Calu3 (cell line): Measurements from ENCODE around the gene KRTAP10-4. TPM values are rescaled to one million over a fixed set of nuclear protein-coding genes. Genes with fewer than 3 reads are reported as not detected.

ENCODE experiments used
- BruUV-seq: library from RNA; stranded (reverse); fragments of 400-500 nt; replicated peaks from 2 replicates; lab custom pipeline; 2021; lab: Mats Ljungman, UMichigan
- CTCF ChIA-PET: fragments of 300-600 bp; sonication (Branson Sonifier 250); formaldehyde crosslinking; loops from one replicate; lab custom pipeline; 2022; ENCODE audit warnings: antibody characterized with exemption; lab: Charles Lee
- DNase-seq: peaks from one replicate; pipeline ENCODE4 v3.0.0; 2022
- H3K27ac Mint-ChIP-seq: one replicate; pipeline ENCODE4 v1.8.0; 2022; ENCODE audit warnings: mixed read lengths; ENCODE audit not compliant: unreplicated experiment
- H3K27me3 Mint-ChIP-seq: one replicate; pipeline ENCODE4 v1.8.0; 2022; ENCODE audit warnings: mixed read lengths; ENCODE audit not compliant: unreplicated experiment
- H3K36me3 Mint-ChIP-seq: one replicate; pipeline ENCODE4 v1.8.0; 2022; ENCODE audit warnings: mild to moderate bottlenecking, moderate library complexity, mixed read lengths; ENCODE audit not compliant: insufficient read depth, unreplicated experiment
- H3K4me1 Mint-ChIP-seq: one replicate; pipeline ENCODE4 v1.8.0; 2022; ENCODE audit warnings: mild to moderate bottlenecking, low read depth, mixed read lengths; ENCODE audit not compliant: unreplicated experiment
- H3K4me3 Mint-ChIP-seq: one replicate; pipeline ENCODE4 v1.8.0; 2022; ENCODE audit warnings: mild to moderate bottlenecking, low read depth, moderate library complexity, mixed read lengths; ENCODE audit not compliant: unreplicated experiment
- H3K9me3 Mint-ChIP-seq: one replicate; pipeline ENCODE4 v1.8.0; 2022; ENCODE audit warnings: low read depth, mixed read lengths; ENCODE audit not compliant: unreplicated experiment
- CTCF ChIP-seq: fragments of 200-600 bp; IDR thresholded peaks from one replicate; pipeline ENCODE4 v1.8.0; 2022; ENCODE audit warnings: antibody characterized with exemption; ENCODE audit not compliant: unreplicated experiment
- intact Hi-C: fragments of 100-400 bp; cut with micrococcal nuclease; formaldehyde crosslinking; loops from one replicate; pipeline ENCODE4 v1.10.0; 2022; ENCODE audit not compliant: unreplicated experiment
- total RNA-seq: library from RNA; stranded (reverse); gene quantifications from 2 replicates; pipeline ENCODE4 v1.2.3, GENCODE V29; 2022

The KRTAP10-4 gene
- total RNA-seq, 1 experiment from 2014 or later = not detected

DNA sequence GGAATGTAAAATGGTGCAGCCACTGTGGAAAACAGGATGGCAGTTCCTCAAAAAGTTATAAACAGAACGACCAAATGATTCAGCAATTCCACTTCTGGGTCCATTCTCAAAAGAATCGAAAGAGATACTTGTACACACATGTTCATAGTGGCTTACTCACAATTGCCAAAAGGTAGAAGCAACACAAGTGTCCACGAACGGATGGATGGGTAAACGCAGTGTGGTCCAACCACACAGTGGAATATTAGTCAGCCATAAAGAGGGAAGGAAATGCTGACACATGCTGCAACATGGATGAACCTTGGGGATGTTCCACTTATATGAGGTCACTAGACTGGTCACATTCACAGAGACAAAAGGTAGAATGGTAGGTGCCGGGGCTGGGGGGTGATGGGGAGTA is 38.8 kb upstream of the KRTAP10-4 start:
- Mint-ChIP-seq H3K27me3 (peaks cover 29% of the 10 kb centered on the region), H3K36me3 (no peaks in the 10 kb centered on the region), H3K27ac (no peak overlapping the region), H3K9me3 (no peaks in the 10 kb centered on the region), H3K4me3 (no peak overlapping the region), H3K4me1 (no peaks in the 10 kb centered on the region)
- intact Hi-C loops = no loop called here
- CTCF ChIA-PET = no interaction called here
- no TSS peak for BruUV-seq
- TF ChIP-seq CTCF = no peak
- no peak for DNase-seq

- Mint-ChIP-seq H3K9me3 (no peaks in the 10 kb centered on the region), H3K27me3 (peaks cover 17% of the 10 kb centered on the region), H3K4me1 (no peaks in the 10 kb centered on the region), H3K27ac (no peak overlapping the region), H3K36me3 (no peaks in the 10 kb centered on the region), H3K4me3 (no peak overlapping the region)
- CTCF ChIA-PET = interaction anchor here (0.7 kb wide), 1 partner anchor 35 kb away, joined by 3 read pairs; no protein-coding TSS in a partner anchor
- intact Hi-C loops = no loop called here
- no TSS peak for BruUV-seq
- no peak for DNase-seq
- TF ChIP-seq CTCF = no peak
Observed at GRCh38 chr21:44535963-44536362, 37.6 kb upstream of the KRTAP10-4 start.

- no peaks in the 10 kb centered on the region for H3K36me3 Mint-ChIP-seq
- BruUV-seq = no TSS peak
- intact Hi-C loops = no loop called here
- CTCF ChIA-PET = no interaction called here
- TF ChIP-seq CTCF = no peak
- H3K27me3 Mint-ChIP-seq = no peaks in the 10 kb centered on the region
- no peak overlapping the region for H3K27ac Mint-ChIP-seq
- no peak overlapping the region for H3K4me3 Mint-ChIP-seq
- H3K9me3 Mint-ChIP-seq = no peaks in the 10 kb centered on the region
- DNase-seq = no peak
- no peaks in the 10 kb centered on the region for H3K4me1 Mint-ChIP-seq
Observed at GRCh38 chr21:44537930-44538911, 35.3 kb upstream of the KRTAP10-4 start.

GRCh38 chr21:44539046-44539445 is 34.5 kb upstream of the KRTAP10-4 start:
- TF ChIP-seq CTCF = no peak
- H3K9me3 Mint-ChIP-seq = no peaks in the 10 kb centered on the region
- H3K4me1 Mint-ChIP-seq = no peaks in the 10 kb centered on the region
- H3K27ac Mint-ChIP-seq = no peak overlapping the region
- H3K36me3 Mint-ChIP-seq = no peaks in the 10 kb centered on the region
- DNase-seq = no peak
- no peaks in the 10 kb centered on the region for H3K27me3 Mint-ChIP-seq
- no TSS peak for BruUV-seq
- intact Hi-C loops = no loop called here
- no peak overlapping the region for H3K4me3 Mint-ChIP-seq
- CTCF ChIA-PET = no interaction called here
